ENCODE results near the gene ZNF189. TPM values are rescaled to one million over a fixed set of nuclear protein-coding genes. Genes with fewer than 3 reads are reported as not detected.
A peak's percentile ranks its signal among the peaks of the same experiment; 100 is the strongest.

The ZNF189 gene
- total and polyA plus RNA-seq, 8 donors: 11.3 to 29.1 (median 19.3) TPM

DNA sequence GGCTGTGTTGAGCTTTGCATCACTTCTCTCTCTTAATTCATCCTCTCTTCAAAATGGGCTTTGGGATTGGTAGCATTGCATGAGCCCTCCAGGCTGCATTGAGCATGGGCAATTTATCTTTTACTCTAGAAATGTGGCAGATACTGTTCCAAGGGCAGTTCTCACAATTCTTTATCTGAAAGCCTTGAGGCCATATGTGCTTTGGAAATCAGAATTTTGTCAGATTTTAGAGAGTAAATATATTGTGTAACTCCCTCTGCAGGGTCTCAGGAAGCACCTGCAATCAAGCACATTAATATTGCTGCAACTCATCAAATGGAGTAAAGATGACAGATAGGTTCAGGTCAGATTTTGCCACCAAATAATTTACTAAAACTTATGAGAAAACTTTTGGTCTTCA, 19.3 kb downstream of the ZNF189 start:
- DNase-seq (no peak), ATAC-seq (peak; percentile 32 to 75 (median 60)), FAIRE-seq (no peak)
- no peaks in the 10 kb centered on the region for H3K9me3 ChIP-seq
- H3K27ac ChIP-seq: peak overlapping the region in 2 of 4 donors; percentile 26 to 57
- no peak overlapping the region for H3K4me3 ChIP-seq
- TF ChIP-seq, protein P1, sequence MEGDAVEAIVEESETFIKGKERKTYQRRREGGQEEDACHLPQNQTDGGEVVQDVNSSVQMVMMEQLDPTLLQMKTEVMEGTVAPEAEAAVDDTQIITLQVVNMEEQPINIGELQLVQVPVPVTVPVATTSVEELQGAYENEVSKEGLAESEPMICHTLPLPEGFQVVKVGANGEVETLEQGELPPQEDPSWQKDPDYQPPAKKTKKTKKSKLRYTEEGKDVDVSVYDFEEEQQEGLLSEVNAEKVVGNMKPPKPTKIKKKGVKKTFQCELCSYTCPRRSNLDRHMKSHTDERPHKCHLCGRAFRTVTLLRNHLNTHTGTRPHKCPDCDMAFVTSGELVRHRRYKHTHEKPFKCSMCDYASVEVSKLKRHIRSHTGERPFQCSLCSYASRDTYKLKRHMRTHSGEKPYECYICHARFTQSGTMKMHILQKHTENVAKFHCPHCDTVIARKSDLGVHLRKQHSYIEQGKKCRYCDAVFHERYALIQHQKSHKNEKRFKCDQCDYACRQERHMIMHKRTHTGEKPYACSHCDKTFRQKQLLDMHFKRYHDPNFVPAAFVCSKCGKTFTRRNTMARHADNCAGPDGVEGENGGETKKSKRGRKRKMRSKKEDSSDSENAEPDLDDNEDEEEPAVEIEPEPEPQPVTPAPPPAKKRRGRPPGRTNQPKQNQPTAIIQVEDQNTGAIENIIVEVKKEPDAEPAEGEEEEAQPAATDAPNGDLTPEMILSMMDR (IDR thresholded peaks at IDR 0.05): no peak
- no peaks in the 10 kb centered on the region for H3K27me3 ChIP-seq
- intact Hi-C loops (cut with DNase I): no loop called here
- peaks cover 24 to 30% (median 27%) of the 10 kb centered on the region in 3 donors for H3K4me1 ChIP-seq
- H3K36me3 ChIP-seq: no peaks in the 10 kb centered on the region

DNA sequence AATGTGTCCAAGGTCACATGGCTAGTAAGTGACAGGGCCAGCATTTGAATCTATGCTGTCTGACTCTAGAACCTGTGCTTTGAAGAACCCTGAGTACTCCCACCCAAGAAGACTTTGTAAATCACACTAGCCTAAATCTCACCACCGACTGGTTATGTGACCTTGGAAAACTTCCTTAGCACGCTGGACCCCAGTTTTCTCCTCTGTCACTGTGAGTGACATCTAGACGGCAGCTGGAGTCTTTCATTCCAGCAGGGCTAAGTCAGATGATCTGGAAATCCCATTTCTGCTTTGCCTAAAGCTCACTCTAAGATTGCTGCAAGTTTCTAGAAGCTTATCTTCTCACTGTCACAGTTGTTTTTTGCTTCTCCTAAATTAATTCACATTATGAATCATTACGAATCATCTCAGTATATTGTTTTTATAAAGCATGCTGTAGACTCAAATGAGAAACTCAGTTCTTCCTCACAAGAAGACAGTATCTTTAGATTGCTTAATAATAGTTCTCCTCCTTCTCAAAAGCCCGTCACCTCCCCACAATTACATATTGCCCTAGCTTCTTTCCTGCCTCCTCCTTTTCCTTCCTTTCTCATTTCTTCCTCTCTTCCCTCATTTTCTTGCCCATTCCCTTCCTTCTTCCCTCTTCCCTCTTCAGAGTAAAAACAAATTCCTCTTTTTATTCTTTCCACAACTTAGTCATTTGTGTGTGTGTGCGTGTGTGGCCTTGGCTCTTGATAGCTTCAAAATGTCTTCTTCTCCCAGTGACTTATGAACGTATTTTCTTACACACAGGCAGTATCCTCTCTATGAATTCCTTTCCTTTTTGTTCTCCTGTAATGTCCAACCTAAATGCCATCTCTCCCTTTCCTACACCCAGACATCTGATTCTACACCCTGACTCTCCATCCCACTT, 20.1 kb downstream of the ZNF189 start:
- Histone ChIP-seq H3K27me3 (no peaks in the 10 kb centered on the region), H3K36me3 (no peaks in the 10 kb centered on the region), H3K4me1 (peaks cover 27 to 30% (median 27%) of the 10 kb centered on the region in 3 donors), H3K9me3 (no peaks in the 10 kb centered on the region), H3K27ac (peak overlapping the region in 2 of 4 donors; percentile 26 to 56), H3K4me3 (no peak overlapping the region)
- DNase-seq: no peak
- TF ChIP-seq, protein P1 (IDR thresholded peaks at IDR 0.05): no peak
- peak in 3 of 4 donors; percentile 7 to 39 (median 15) for ATAC-seq
- 64 to 67% methylated on average over 7 of the region's 7 CpGs for WGBS, 2 donors
- intact Hi-C loops (cut with DNase I): no loop called here
- FAIRE-seq: no peak

DNA sequence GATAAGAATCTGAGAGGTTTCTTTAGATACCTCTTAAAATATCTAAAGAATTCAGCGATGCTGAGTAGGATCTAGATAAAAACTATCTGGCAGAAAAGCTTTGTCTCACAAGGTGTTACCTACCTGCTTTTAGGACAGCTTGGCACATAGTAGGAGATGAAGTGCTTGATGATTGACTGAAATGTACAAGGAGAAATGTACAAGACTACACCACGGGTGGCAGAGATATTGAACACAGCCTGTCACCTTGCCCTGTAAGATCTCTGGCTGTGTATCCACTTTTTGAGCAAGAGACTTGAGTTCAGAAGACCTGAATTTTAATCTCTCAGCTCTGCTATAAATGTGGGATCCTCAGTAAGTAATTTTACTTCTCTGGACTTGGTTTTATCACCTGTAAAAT, 21.2 kb downstream of the ZNF189 start:
- TF ChIP-seq, protein P1 (IDR thresholded peaks at IDR 0.05): no peak
- Histone ChIP-seq H3K4me3 (no peak overlapping the region), H3K36me3 (no peaks in the 10 kb centered on the region), H3K9me3 (no peaks in the 10 kb centered on the region), H3K4me1 (peaks cover 27 to 30% (median 27%) of the 10 kb centered on the region in 3 donors), H3K27ac (no peak overlapping the region), H3K27me3 (no peaks in the 10 kb centered on the region)
- 74 to 77% methylated on average over 2 of the region's 2 CpGs for WGBS, 2 donors
- FAIRE-seq (no peak), ATAC-seq (no peak), DNase-seq (no peak)
- intact Hi-C loops (cut with DNase I): no loop called here

DNA sequence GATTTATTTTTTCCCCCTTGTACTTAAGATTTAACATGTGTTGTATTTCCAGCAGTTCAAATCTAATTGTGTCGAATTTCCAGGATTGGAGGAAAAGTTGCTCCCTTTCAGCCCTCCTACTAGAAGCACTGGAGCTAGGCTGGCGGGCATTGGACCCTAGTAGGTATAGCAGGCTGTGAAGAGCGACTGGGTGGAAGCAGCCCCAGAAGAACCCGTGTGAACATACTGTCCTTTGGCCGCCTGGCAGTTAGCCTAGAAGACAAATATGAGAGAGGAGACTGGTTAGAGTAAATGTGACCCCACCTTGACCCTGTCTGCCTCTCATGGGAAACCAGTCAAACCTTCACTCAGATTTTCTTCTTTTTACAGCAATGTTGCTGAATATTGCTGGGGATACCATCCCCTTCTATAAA, 23.0 kb downstream of the ZNF189 start:
- peak overlapping the region in 1 of 4 donors; percentile 41 for H3K27ac ChIP-seq
- H3K36me3 ChIP-seq: peaks cover 0 to 12% (median 0%) of the 10 kb centered on the region in 3 donors
- intact Hi-C loops (cut with DNase I): no loop called here
- H3K27me3 ChIP-seq: no peaks in the 10 kb centered on the region
- 30 to 32% methylated on average over 5 of the region's 5 CpGs for WGBS, 2 donors
- H3K4me1 ChIP-seq: peaks cover 27 to 30% (median 27%) of the 10 kb centered on the region in 3 donors
- no peak for FAIRE-seq
- H3K9me3 ChIP-seq: no peaks in the 10 kb centered on the region
- TF ChIP-seq, protein P1 (IDR thresholded peaks at IDR 0.05): no peak
- ATAC-seq: peak; percentile 59 to 87 (median 81)
- H3K4me3 ChIP-seq: no peak overlapping the region
- peak in 5 of 6 donors; percentile 49 to 88 (median 62) for DNase-seq

DNA sequence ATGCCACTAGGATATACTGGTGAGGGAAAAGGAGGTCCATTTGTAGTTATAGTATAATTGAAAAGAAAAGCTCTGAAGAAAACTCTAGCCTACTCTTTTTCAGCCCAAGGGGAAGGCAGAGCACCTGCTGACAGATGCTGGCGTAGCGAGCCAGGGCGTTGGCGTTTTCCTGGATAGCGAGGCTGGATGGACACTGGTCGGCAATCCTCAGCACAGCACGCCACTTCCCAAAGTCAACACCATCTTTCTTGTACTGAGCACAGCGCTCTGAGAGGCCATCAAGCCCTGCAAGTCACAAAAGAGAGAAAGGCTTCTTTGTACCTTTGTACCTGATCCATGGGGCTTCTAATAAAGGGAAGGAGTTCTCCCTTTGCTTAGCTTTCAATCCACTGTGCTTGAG, 28.7 kb downstream of the ZNF189 start:
- Histone ChIP-seq H3K4me3 (no peak overlapping the region), H3K36me3 (peaks cover 0 to 44% (median 0%) of the 10 kb centered on the region in 3 donors), H3K4me1 (peaks cover 3 to 10% (median 5%) of the 10 kb centered on the region in 3 donors), H3K9me3 (no peaks in the 10 kb centered on the region), H3K27ac (no peak overlapping the region), H3K27me3 (no peaks in the 10 kb centered on the region)
- intact Hi-C loops (cut with DNase I): no loop called here
- TF ChIP-seq, protein P1 (IDR thresholded peaks at IDR 0.05): no peak
- ATAC-seq: no peak
- WGBS, 2 donors: 96% methylated on average over 8 of the region's 8 CpGs
- no peak for FAIRE-seq
- DNase-seq: no peak
